Fibroblast of skin of left quadriceps (primary cell): ENCODE results near the gene NGF.

Experiments
- DNase-seq, 2 experiments: peaks; one replicate each; pipeline ENCODE4 v3.0.0-alpha.2; 2013; ENCODE audit warnings: low read depth in 2 of 2

NGF gene

GRCh38 chr1:115283249-115283648, 54.8 kb downstream of the NGF start:
- no peak for DNase-seq

DNA sequence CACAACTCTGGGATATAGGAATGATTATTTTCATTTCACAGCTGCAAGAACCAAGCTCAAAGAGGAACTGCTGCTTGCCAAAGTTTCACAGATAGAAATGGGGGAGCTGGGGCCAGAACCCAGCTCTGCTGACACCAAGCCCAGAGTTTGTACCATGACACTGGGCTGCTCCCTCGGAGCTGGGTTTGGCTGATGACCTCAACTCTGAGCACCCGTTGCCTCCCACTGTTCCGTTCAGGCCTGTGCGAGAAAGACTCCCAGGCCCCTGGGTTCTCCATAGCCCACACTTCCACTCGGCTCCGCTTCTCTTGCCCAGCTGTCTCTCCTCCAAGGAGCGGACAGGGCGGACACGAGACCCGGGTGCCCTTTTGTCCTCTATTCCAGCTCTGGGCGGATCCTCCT, 55.2 kb downstream of the NGF start:
- no peak for DNase-seq

GRCh38 chr1:115281143-115281542, 56.9 kb downstream of the NGF start:
- no peak for DNase-seq

DNA sequence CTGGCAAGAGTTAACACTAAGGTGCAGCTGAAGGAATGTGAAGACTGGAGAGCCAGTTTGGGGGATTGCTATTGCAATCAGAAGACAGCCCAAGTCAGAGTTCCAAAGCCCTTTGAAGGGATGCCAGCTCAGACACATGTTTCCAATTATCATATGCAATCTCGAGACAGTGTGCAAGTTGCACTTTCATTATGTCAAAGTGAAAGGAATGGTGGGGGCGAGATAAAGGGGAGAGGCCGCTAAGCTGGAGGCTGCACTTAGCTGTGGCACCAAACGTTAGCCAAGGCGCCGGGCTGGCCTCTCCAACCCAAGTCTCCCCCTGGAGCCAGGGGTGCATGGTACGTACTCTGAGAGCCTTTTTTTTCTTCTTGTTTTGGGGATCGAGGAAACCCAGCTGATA, 58.0 kb downstream of the NGF start:
- DNase-seq, result peak; percentile 95

DNA sequence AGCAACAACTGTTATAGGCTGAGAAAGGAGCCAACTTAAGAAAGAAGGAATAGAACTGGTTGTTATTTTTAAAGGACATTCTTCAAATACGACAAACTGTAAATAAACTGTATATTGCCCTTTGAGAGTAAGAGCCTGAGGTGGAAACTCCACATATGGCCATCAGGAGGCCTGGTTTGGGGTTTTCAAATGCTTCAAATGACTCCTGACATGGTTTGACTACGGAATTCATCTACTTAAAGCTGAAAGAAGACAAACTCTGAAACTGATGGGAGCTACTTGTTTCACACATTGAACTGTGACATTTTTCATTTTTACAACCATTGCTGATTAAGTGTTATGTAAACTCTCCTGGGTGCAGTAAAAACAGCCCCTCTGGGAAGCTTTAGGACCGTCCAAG, 59.8 kb downstream of the NGF start:
- no peak for DNase-seq

GRCh38 chr1:115277276-115277675, 60.8 kb downstream of the NGF start:
- peak; percentile 96 for DNase-seq

DNA sequence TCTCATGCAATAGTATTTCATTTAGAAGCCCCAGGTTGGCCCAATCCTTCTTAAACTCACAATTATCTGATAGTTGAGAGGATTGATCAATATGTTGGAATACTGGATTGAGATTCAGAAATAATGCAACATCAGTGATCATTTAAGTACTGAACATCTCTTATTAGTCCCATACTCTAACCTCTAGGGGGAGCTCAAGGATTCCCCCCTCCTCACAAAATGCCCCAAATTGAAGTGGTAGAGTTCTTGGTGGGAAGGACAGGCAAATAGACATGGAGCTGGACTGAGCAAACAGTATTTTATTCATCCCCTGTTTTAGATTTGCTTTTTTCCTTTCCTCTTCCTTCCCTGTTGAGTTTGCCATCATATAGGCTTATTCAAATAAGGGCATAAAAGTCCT, 62.8 kb downstream of the NGF start:
- no peak for DNase-seq

DNA sequence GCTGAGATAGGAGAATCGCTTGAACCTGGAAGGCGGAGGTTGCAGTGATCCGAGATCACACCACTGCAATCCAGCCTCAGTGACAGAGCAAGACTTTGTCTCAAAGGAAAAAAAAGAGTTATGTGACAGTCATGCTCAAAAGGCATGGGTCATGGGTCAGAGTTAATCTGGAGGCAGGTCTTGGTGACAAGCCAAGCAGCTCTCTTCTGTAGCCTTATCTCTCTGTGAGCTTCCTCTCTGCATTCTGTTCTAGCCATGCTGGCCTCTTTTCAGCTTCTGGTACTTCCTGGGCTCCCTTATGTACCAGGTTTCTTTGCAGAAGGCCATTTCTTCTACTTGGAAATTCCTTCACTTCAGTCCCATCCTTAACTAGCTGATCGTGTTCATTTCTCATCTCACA, 63.6 kb downstream of the NGF start:
- no peak for DNase-seq

DNA sequence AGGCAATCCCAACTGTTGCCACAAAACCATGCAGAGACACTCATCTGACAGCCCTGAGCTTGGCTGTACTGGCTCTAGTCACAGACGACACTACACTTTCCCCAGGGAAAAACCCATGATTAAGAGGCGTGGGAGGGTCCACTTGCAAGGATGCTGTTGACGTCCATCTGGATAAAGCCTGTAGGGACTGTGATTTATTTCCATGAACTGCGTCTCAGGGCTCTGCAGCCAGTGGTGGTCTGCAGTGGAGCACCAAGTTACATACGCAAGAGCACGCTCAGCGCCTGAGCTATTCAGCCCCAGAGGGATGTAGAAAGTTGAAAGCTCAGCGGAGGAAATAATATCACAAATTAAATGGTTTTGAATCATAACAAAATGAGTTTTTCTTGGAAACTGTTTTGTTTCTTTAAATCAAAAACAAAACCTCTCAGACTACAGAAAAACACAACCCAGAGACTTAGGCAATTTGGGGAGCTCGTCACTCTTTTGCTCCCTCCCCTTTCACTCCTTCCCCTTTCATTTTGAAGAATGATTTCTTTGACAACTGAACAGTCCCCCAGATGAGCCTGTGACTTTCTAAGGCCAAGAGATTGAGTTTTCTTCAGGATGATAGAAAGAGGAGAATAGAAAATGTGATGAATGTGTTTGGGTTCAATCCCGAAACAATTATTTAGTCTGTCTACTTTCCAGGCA, 71.2 kb downstream of the NGF start:
- DNase-seq, result no peak

- no peak for DNase-seq
Observed at GRCh38 chr1:115265099-115265498, 73.0 kb downstream of the NGF start.

GRCh38 chr1:115262886-115263285, 75.2 kb downstream of the NGF start:
- no peak for DNase-seq

GRCh38 chr1:115261496-115261895, 76.6 kb downstream of the NGF start:
- DNase-seq, result no peak

DNA sequence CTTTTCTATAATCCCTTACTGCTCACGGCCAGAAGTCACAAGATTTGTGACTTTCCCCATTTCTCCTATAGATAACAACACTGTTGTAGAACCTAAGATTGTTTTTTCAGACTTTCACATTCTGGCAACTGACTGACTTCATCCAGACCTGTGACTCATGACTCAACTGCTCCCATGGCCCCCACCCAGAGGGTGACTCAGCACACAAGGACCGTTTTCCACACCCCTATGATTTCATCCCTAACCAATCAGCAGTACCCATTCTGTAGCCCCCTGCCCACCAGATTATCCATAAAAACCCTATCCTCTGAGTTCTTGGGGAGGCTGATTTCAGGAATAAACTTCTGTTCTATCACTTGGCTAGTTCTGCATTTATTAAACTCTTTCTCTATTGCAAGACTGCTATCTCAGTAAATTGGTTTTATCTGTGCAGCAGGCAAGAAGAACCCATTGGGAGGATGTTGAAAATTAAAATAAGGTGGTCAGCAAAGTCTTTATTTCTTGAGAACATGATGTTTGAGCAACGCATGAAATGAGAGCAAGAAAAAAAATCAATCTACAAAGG, 79.7 kb downstream of the NGF start:
- no peak for DNase-seq

- DNase-seq, result no peak
Observed at GRCh38 chr1:115257591-115257990, 80.5 kb downstream of the NGF start.

DNA sequence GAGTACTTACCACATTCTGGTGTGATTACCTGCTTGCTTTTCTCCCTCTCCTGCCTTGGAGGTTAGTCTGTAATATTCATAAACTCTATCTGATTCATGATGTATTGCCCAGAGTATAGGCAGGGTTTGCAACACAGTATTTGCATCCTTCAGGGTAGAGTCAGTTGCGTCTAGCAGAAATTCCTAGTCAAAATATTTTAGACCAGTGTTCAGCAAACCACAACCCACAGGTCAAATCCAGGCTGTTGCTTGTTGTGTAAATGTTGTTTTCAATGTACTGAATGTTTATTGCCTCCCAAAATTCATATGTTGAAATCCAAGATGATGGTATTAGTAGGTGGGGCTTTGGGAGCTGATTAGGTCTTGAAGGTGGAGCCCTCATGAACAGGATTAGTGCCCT, 82.9 kb downstream of the NGF start:
- DNase-seq, result no peak

GRCh38 chr1:115252585-115252984, 85.5 kb downstream of the NGF start:
- DNase-seq, result no peak

GRCh38 chr1:115251856-115252255, 86.2 kb downstream of the NGF start:
- DNase-seq, result peak; percentile 94

GRCh38 chr1:115251340-115251748, 86.7 kb downstream of the NGF start:
- peak; percentile 69 to 73 for DNase-seq

GRCh38 chr1:115246526-115246925, 91.5 kb downstream of the NGF start:
- DNase-seq, result no peak

GRCh38 chr1:115245227-115245626, 92.8 kb downstream of the NGF start:
- no peak for DNase-seq

DNA sequence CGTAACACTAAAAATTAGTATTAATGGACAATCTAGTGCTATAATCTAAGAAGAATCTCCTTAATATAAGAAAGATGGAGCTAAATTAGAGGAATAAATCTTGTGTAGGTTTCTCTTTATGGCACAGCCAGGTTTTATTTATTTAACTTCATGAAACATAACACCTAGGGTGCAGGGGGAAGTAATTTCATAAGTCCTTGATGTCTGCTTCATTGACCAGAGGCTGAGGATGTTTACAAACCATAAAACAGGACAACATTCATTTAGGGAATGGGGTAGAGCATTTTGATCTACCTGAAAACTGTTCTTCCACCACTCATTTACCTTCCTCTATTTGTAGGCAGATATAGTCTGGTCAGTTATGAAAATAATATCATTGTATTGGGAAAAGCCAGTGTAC, 95.5 kb downstream of the NGF start:
- DNase-seq, result no peak

DNA sequence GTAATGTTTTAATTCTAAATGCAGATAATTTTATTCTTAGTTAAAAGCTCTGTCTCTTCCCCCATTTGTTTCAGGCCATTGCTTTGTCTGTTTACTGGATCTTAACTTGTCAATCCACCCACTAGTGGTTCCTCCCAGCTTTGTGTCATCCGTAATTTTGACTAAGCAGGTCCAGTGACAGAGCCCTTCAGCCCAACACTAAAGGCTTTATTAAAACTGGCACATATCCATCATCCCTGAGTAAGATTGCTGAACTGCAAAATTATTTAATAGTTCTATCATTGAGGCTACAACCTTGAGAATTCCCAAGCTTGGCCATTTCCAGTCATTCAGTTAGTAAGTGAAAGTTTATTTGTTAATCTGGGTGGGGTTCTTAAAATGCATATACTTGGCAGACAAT, 96.7 kb downstream of the NGF start:
- DNase-seq, result no peak

DNA sequence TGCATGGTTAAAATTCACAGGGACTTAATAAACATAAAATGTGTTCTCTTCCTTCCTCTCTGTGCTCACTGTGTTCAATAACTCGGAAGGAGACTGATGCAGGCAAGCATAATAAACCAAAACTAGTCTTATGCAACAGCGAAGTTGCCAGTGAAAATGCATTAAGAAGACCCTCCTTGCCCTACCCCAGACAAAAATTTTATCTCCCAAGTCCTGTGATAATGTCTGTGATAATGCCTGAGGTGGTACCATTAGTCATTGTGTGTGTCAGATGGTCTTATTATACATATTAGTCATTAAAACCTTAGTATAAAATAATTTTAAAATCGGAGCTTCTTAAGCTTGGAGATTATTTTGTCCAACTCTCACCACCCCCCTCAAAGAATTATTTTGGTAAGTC, 97.8 kb downstream of the NGF start:
- DNase-seq, result no peak

- peak; percentile 74 to 78 for DNase-seq
Observed at GRCh38 chr1:115239426-115239825, 98.6 kb downstream of the NGF start.
